DMS 273 (cell line): ENCODE results near the gene CRIP1.

Source experiments
- DNase-seq: peaks from one replicate; lab custom pipeline; 2025; ENCODE audit not compliant: unreplicated experiment; lab: John Stamatoyannopoulos, UW

CRIP1 gene

DNA sequence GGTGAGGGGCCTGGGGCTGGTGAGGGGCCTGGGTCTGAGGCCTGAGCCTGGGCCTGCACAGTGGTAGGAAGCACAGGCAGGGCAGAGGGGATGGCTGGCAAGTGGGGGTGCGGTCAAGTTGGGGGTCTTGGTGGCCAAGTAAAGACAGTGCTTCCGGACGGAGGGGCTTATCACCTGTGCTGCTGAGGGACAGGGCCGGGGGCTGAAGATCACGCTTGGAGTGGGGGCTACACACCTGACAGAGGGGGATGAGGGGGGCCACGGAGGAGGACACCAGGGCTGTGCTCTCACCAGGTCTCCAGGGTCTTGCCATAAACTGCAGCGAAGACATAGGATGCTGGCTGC lies 16.6 kb downstream of the CRIP1 start:
- no peak for DNase-seq

DNA sequence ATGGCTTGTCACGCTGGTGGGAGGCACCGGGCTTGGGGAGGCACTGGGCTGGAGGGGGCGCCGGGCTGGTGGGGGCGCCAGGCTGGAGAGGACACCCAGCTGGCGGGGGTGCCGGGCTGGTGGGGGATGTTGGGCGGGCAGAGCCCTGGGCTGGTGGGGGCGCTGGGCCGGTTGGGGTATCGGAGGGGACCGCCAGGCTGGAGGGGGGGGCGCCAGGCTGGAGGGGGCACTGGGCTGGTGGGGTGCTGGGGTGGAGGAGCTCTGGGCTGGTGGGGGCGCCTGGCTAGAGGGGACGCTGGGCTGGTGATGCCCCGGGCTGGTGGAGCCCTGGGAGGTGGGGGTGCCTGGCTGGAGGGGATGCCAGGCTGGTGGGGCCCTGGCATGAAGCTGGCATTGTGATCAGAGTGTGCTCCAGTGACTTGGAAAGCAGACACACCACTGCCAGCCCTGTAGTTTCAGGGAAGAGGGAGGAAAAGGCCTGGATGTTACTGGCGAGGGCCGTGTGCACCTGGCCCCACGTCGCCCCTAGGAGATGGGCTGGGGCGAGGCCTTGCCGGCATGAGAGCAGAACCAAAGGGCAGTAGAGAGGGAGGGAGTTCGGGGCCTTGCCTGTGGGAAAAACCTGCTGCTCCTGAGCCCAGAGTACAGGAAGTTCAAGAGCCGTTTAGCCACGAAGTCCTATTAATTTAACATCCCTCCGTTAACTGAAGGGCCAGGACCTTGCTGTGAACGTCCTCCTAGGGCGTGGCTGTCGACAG lies 17.4 kb downstream of the CRIP1 start:
- DNase-seq, result no peak

DNA sequence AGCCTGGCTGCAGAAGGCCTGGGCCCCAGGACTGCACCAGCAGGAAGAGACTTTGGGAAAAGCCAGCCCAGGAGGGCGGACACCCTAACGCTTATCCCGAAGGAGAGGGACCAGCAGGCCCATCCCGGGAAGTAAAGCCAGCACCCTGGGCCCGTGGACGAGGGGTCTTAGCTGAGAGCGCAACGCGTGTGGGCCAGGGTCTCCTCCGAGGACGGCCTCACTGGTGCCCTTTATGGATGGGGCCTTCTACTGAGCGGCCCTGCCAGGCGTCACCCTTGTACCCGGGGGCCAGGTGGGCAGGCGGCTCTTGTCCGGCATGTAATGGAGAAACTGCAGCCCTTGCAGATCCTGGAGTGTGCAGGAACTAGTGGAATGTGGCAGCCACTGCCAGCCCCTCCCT lies 18.4 kb downstream of the CRIP1 start:
- no peak for DNase-seq

DNA sequence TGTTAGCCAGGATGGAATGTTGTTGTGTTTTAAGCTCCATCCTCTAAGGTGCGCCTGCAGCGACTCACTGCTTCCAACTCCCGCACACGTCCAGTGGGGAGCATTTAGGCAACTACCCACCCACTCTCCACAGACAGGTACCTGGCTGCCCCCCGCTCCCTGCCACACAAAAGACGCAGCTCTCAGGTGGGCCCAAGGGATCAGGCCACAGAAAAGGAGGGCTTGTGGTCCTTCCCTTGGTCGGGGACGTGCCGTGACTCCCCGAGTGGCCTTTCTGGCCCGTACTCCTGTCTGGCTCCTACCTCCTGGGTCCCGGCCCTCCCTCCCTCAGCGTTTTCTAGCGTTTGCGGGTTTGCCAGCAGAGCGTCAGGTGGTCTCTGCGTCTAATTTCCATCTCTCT lies 20.6 kb downstream of the CRIP1 start:
- no peak for DNase-seq

DNA sequence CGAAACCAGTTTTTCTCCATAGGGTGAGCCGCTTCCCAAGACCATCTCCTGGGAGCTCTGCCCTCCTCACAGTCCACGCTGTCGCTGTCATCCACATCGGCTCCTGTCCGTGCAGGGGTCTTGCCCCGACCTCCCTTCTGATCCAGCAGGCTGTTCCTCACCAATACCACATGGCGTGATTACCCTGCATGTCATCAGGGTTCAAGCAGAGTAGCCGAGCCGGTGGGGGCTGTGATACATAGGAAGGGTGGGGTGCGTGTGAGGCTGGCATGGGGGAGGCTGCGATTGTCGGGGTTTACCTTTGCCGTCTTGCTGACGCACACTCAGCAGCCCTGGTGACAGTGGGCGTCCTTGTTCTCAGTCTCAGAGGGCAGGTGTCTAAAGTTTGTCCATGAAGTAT lies 21.4 kb downstream of the CRIP1 start:
- DNase-seq, result no peak

DNA sequence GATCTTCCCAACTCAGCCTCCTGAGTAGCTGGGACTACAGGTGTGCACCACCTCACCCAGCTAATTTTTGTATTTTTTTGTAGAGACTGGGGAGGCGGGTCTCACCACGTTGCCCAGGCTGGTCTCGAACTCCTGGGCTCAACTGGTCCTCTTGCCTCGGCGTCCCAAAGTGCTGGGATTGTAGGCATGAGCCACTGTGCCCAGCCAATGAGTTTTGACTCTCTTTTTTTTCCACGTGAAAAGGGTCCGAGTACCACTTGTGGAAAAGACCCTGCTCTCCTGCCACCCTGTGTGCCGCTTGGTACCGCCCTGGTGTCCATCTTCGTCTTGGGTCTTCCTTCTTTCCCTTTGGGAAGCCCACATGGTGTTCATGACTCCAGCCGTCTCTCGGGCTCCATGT lies 21.9 kb downstream of the CRIP1 start:
- no peak for DNase-seq

DNA sequence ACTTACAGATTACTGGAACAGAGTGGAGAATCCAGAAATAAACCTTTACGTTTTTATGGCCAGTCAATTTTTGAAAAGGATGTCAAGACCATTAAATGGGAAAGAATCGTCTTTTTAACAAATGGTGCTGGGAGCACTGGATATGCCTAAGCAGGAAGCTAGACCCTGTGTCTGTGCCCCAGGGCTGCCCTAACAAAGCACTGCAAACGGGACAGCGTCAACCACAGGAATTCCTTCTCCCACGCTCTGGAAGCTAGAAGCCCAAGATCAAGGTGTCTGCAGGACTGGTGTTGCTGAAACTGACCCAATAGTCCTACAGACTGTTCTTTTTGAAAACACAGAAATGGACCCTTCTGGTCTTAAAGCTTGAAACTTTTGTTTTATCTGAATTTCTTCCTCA lies 30.4 kb downstream of the CRIP1 start:
- DNase-seq, result no peak

DNA sequence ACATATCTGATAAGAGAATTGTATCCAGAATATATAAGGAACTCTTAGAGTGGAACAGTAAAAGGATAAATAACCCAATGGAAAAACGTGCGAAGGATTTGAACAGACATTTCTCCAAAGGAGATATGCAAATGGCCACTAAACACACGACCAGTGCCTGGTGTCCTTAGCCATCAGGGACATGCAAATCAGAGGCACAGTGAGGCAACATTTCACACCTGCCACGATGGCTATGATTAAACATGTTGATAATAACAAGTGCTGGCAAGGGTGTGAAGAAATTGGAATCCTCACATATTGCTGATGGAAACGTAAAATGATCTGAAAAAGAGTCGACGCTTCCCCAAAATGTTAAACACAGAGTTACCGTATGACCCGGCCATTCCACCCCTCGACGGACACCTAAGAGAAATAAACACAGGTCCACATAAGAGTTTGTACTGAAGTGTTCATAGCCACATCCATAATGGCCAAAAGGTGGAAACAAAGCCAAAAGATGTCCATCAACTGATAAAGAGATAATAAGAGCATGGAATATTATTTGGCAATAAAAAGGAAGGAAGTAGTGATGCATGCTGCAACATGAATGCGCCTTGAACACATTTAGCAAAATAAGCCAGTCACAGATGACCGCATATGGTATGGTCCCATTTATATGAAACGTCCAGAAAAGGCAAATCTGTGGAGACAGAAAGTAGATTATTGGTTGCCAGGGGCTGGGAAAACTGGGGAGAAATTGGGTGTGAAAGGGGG lies 33.4 kb downstream of the CRIP1 start:
- DNase-seq, result no peak

DNA sequence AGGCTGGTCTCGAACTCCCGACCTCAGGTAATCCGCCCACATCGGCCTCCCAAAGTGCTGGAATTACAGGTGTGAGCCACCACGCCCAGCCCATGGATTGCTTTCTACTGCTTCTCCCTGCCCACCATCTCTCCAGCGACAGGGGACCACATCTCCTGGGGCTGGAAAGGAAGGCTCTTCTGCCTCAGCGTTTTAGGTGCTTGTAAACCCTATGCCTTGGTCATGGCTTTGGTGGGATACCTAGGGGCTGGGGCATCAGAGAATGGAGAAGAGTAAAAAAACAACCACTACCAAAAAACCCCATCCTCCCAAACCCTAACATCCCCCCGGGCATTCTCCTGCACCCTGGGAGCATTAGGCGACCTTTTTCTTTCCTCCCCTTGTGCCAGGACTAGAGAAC lies 38.6 kb downstream of the CRIP1 start:
- DNase-seq, result no peak

DNA sequence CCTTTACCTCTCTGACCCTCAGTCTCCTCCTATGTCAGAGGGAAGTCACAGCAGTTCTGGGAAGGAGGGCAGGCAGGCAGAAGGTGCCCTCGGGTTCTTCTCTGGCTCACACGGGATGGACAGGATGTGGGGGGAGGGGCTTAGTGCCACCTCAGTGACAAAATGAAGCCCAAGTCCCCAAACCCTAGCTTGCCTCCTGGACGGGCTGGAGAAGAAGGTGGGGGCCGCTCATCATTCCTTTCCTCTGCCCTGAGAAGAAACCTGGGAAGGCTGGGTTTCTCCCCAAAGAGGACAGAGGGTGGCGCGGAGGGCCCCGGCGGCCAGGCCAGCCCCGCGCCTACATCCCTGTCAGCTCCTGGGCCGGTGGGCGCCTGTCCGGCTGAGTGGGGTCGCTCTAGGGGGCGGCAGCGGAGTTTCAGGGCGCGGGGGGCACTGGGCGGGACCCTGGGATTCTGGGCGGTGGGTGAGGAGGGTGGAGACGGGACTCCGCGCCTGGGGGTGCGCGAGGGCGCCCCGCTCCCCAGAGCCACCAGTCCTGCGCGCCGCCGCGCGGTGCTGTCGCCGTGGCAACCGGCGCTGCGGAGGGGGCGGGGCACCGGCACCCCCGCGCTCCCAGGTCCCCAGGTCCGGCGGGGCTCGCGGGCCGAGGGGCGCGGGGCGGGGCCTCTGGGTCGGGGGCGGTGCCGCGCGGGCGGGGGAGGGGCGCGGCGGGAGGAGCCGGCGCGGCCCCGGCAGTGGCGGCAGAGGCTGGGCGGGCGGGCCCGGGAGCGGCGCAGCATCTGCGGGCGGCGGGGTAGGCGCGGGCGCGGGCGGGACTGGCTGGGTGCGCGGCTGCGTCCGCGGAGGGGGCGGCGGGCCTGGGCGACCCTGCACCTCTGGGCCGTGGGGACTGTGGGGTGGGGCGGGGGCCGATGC lies 39.4 kb downstream of the CRIP1 start, which contains the start of gene TMEM121:
TMEM121 (plus strand) TSS at position 723 of the 915 bp plus-strand sequence. CDS start 2,252 bp downstream, outside the sequence.
- DNase-seq, result peak; percentile 70

DNA sequence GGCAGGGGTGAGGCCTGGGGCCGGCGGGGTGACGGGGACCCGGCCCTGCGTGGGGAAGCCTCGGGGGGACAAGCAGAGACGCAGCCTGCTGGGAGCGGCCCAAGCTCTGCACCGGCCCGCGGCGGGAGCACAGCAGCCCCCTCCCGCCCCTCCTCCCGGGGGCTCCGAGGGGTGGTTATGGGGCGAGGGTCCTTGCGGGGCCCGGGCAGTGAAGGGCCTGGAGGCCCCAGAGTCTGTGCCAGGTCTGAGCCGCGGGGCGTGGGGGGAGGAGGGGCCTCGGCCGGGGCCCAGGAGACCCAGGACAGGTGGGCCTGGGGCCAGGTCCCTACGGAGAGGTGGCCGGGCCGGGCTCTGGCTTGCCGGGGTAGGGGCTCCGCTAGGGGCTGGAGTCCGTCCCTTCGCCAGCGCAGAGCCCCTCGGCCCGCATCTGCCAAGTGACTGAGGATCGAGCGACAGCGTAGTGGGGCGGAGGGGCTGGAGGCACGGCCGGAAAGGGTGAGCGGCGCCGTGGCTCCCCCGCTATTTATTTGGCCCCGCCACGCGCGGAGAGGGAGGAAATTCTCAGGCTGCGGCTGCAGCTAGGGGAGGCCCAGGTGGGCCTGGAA lies 40.2 kb downstream of the CRIP1 start:
- no peak for DNase-seq

DNA sequence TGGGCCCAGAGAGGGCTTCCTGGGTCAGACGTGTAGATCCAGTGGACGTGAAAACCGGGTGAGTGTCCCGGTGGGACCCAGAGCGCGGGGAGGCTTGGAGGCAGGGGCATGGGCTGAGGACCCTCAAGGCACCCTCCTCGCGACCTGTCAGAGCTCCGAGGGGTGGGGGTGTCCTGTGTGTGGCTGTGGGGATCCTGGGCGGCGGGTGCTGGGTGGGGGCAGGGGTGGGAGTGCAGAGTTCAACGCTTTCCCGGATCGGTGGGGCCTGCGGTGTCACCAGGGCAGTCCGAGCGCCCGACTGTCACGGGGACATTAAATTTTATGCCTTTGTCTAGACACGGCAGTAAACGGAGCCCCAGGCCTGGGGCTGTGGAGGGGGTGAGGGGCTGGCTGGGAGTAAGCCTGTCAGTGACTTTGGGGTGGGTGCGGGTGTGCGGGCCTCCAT lies 40.7 kb downstream of the CRIP1 start:
- DNase-seq, result no peak

DNA sequence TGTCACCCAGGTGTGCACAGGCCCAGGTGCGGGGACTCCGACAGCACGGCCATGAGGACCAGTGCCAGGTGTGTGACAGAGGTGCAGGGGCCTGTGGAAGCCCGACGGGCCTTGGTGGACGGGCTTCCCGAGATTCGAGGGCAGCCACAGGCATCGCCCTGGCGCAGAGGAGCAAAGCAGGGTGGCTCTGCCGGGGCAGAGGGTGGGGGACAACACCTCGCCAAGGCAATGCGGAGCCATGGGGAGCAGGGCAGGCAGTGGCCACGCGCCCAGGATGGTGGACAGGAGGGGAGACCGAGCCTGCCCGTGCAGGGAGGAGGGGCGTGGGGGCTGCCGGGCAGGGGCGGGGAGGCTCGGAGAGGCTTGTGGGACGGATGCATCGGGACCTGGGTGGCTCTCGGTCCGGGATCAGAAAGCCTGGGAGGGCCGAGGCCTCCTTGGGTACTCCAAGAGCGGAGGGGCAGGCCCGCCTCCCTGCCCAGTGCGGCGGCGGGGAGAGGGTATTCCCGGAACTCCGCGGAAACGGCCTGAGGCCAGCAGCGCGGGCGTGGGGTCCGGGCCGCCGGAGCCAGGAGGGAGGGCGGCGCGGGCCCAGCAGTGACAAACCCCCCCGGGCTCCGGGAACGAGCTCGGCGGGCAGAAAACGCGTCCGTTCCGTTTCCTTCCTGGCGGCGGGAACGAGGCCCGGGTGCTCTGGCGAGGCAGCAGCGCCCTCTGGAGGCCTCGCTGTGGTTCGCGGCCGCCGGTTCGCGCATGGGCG lies 41.3 kb downstream of the CRIP1 start:
- peak; percentile 93 for DNase-seq

DNA sequence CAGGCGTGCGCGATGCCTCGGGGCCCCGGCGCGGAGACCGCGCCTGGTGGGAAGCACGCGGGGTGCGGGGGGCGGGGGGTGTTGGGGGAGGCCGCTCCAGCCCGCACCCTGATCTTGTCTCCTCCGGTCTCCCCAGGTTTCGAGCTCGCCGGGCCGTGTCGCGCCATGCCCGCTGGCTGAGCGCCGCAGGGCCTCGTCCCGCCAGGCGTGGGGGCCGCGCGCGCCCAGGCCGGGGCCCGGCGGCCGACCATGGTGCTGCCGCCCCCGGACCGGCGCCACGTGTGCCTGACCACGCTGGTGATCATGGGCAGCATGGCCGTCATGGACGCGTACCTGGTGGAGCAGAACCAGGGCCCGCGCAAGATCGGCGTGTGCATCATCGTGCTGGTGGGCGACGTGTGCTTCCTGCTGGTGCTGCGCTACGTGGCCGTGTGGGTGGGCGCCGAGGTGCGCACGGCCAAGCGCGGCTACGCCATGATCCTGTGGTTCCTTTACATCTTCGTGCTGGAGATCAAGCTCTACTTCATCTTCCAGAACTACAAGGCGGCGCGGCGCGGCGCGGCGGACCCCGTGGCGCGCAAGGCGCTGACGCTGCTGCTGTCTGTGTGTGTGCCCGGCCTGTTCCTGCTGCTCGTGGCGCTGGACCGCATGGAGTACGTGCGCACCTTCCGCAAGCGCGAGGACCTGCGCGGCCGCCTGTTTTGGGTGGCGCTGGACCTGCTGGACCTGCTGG lies 42.1 kb downstream of the CRIP1 start:
- no peak for DNase-seq

DNA sequence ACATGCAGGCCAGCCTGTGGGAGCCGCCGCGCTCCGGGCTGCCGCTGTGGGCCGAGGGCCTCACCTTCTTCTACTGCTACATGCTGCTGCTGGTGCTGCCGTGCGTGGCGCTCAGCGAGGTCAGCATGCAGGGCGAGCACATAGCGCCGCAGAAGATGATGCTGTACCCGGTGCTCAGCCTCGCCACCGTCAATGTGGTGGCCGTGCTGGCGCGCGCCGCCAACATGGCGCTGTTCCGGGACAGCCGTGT lies 42.6 kb downstream of the CRIP1 start:
- DNase-seq, result no peak

DNA sequence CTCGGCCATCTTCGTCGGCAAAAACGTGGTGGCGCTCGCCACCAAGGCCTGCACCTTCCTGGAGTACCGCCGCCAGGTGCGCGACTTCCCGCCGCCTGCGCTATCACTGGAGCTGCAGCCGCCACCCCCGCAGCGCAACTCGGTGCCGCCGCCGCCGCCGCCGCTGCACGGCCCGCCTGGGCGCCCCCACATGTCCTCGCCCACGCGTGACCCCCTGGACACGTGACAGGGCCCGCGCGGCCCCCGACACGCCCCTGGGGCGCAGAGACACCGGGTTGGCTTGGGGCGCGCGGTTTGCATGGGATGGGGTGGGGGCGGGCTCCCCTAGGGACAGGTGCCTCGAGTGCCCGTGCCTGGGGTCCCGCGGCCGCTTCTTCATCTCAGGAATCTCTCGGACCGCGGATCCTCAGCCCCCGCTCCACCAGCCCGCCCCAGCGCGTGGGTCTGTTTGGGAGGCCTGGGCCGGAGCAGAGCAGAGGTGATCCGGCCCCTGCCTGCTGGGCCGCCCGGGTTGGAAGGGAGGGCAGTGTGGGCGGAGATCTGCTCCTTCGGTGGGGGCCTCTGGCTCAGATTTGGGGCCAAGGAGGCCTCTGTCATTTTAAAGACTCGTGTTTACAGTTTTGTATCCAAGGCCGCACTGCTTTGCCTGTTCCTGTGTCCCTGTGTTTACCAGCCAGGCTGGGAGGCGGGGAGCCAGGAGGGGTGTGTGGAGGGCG lies 43.0 kb downstream of the CRIP1 start:
- DNase-seq, result peak; percentile 48

DNA sequence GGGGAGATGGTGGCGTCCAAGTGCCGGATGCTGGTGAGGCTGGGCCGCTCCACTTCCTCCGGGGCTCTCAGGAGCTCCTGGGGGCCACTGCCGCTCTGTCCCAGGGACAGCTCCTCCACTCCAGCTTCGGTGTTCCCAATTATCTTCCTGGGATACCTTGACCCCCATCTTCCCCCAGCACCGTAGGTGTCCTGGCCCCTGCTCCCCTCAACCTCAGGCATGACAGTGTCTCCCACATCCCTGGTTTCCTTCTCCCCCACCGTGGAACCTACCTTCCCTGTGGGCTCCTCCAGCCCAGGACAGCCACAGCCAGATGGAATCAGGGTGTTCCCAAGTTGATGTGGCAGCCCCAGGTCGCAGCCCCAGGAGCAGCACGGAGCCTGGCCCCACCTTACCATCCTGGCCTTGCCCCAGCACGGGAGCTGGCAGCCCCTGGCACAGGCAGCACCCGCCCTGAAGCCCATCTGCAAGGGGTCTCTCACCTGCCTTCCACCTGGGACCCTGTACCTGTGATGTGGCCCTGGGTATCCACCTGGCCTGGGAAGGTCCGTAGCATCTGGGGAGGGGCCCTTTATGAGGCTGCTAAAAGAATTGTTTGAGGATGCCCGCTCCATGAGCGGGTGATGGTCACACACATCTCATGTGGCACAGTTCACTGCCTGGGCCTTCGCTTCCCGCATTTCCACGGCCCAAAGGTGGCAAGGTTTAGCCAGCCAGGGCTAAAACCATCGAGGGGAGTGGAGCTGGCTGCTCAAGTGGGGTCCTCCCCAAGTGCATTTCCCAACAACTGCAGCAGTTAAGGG lies 43.8 kb downstream of the CRIP1 start:
- no peak for DNase-seq

DNA sequence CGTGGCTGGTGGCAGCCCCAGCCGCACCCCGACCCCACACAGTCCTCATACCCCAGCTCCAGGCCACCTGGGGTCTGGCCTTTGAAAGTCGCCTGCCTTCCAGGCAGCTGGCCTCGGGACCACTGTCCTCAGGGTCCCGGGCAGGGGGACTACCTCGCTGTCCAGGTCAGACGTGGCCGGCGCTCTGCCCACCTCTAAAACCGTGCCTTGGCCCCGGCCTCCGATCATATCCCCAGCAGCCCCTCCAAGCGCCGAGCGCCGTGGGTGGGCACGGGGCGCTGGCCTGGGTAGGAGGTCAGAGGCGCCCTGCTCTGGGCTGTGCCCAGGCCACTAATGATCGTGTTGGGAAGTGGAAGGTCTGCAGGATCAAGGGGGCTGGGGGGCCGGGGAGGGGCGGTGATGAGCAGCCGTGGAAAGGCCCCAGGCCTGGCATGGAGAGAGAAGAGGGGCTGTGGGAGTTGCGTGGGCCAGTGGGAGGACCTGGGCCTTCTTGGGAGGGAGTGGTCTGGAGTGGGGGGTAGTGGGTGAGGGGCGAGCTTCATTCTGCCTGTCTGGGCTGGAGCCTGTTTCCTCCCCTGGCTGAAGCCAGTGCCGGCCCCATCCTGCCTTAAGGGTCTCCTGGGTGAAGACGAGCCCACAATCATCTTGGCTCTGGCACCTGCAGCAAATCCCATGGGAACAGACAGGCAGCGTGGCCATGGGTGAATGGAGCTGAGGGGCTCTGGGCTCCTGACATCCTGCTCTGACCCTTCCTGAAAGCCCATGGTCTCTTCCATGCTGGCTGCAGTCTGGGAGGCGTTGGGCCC lies 44.6 kb downstream of the CRIP1 start:
- DNase-seq, result no peak
